Stimulated activated CD4-positive, alpha-beta T cell treated with anti-CD3 and anti-CD28 coated beads, Interleukin-4, amount 100 ng/mL, for 1 hour (primary cell): ENCODE data around the gene ENTR1.

Experiments used
- DNase-seq: peaks from one replicate; pipeline ENCODE4 v3.0.0-alpha.2; 2020

ENTR1 gene, protein sequence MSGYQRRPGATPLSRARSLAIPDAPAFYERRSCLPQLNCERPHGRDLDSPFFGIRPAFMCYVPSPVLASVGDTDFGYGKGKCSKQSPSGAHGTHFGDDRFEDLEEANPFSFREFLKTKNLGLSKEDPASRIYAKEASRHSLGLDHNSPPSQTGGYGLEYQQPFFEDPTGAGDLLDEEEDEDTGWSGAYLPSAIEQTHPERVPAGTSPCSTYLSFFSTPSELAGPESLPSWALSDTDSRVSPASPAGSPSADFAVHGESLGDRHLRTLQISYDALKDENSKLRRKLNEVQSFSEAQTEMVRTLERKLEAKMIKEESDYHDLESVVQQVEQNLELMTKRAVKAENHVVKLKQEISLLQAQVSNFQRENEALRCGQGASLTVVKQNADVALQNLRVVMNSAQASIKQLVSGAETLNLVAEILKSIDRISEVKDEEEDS

DNA sequence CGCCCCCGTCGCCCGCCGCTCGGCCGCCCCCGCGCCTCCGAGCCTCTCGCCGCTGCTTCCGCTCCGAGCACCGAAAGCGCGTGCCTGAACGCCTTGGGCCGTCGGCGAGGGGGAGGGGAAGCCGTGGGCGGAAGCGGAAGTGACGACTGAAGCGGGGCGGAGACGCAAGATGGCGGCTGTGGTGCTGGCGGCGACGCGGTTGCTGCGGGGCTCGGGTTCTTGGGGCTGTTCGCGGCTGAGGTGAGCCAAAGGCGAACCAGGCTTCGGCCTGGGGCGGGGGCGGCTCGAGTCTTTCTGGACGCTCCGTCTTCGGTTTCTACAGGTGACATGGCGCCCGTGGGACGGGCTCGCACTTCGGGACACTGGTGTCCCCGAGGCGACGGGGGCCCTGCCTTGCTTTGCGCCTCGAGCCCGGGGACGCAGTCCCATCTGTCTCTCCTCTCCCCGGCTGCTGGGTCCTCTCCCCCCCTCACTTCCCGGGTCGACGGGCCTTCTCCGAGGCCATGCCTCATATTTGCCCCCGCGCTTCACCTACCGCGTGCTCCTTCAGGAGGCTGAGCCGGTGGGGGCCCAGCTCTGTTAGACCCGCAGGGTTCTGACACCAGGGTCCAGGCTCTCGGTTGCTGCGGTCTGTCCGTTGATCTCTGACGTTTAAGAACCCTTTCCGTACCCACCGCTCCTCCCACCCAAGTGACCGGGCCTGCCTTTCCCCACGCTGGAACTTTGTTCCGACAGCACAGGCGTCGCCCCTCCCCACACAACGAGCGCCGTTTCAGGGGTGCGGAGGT lies at the start of gene ENTR1, which contains the start of gene PMPCA:
Gene ENTR1 (minus strand): TSS at position 115 of the 788 bp plus-strand sequence. CDS start 217 bp downstream, outside the sequence.
Gene PMPCA (plus strand): TSS at position 159 of the 788 bp plus-strand sequence. CDS start 11 bp downstream, at position 170.
- DNase-seq, result peak; percentile 99

DNA sequence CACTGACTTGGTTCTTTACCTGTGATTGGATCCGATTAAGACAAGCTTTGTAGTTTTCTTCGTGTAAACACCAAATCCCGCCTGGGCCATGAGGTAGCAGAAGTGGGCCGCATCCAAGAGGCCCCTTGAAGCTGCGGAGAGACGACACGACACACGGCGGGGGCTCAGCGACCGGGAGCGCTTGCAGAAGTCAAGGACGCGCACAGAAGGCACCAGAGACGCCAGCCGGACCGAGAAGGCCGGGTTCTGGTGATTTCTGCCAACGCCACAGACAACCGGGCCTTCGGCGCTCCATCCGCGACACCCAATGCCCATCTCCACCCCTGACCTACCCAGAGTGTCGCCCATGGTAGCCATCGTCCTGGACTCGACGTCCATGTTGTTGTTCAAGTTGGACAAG lies 49.0 kb upstream of the ENTR1 start:
- DNase-seq, result no peak

DNA sequence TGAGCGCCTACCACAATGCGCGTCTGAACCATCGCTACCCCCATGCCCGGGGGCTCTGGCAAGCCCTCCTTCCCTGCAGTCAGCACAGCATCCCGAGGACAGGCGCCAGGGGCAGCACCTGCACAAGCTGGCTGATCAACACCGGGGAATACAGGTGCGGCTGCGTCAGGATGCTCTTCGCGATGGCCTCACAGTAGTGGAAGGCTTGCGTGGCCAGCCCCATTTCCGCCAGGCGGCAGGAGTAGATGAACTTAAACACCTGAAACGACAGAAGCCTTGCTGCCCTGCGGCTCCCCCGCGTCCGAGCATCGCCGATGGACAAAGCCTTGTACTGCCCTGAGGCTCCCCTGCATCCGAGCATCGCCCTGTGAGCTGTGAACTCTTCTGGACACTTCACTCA lies 46.9 kb upstream of the ENTR1 start:
- DNase-seq, result no peak

DNA sequence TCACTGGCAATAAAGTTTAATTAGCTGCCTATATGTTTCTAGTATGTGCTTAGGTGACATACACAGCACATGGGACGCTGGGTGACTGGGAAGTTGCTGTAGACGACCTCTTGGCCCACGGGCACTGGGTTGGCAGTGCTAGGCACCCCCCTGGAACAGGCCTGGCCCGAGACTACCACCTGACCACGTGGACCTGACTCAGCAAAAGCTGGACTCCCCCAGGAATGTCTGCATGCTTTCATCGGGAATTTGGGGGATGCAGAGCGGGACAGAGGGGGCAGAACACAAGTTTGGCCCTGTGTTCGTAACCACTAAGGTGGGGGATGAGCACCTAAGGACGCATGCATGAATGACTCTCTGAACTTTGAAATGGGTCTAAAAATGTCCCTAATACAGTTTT lies 45.8 kb upstream of the ENTR1 start:
- DNase-seq, result no peak

DNA sequence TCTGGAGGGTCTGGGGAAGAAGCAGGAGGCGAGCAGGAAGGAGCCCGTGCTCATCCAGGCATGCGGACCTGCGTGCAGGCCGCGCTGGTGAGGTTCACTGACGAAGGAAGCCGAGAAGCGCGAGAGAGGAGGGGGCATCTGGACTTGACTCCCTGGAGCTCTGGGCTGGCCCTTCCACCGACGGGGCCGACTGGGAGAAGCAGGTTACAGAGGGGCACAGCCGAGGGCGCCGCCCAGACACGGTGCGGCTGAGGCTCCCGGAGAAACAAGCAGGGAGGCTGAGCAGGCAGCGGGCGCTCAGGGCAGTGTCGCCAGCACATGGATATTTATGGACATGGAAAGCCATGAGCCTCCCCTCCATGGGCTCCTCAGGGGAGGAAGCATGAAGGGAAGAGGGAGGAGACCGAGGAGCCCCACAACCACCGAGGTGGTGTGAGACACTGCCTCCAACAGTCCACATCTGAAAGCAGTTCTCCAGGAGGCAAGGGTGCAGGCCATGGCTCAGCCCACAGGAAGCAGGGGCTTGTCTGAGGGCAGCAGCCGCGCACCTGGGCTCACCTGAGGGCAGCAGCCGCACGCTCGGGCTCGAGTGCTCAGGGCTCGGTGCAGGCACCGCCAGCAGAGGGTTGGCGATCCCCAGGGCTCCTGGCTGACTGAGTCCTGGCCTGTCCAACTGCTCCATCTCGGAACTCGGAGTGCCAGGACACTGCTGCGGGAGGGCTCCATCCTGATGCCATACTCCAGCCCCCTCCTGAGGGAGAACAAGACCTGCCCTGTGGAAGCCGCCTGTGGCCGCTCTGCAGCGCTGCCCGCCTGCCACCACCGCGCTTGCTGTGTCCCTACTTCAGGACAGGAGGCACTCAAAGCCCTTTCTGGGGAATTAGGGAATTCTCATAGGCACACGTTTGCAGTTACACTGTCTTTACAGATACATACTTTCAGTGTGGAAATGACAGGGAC lies 44.9 kb upstream of the ENTR1 start:
- DNase-seq, result no peak

DNA sequence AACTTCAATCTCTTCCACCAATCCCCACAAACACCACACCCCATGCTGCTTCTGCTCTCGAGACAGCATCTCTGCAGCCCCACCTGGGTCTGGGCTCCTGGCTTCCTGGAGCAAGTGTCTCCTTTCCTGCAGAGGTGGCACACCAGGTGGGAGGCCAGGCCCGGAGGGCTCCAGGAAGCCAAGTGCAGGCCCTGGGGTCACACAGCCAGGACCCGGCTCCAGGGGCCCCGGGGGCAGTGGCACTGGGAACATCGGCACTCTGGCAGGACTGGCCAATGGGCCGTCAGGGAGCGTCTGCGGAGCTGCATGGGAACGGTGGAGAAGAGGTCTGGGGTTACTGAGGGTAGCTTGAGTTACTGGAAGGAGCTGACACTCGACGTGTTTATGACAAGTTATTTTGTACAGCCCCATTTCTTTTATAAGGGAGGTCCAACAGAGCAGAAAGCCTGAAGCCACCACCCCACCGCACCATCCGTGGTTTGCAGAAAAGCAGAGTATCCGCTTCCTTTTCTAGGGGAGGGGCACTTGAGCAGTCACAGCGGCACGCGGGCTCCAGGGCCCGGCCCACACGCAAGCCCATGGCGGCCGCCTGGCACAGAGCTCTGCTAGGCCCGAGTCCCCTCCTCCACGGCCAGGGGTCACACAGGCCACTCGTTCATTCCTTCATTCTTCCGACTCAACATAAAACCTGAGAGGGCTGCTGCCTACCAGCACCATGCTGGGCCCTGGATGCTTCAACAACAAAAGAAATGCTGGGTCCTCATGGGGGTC lies 43.8 kb upstream of the ENTR1 start:
- no peak for DNase-seq

DNA sequence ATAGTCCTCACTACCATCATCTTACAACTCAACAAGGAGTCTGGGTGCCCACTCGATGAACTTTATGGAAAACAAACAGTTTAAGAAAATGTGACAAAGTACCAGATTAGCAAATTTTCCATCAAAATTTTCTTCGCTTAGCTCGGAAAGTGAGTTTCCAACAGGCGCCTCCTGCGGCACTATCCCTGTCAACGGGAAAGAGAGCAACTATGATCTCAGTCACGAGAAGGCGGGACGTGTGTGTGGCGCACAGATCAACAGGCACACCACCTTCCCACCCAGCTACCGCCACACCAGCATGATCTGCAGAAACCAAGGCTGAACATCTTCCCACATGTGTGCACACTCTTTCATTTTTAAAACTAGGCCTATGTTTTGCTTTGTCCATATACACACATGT lies 42.9 kb upstream of the ENTR1 start:
- DNase-seq, result no peak

DNA sequence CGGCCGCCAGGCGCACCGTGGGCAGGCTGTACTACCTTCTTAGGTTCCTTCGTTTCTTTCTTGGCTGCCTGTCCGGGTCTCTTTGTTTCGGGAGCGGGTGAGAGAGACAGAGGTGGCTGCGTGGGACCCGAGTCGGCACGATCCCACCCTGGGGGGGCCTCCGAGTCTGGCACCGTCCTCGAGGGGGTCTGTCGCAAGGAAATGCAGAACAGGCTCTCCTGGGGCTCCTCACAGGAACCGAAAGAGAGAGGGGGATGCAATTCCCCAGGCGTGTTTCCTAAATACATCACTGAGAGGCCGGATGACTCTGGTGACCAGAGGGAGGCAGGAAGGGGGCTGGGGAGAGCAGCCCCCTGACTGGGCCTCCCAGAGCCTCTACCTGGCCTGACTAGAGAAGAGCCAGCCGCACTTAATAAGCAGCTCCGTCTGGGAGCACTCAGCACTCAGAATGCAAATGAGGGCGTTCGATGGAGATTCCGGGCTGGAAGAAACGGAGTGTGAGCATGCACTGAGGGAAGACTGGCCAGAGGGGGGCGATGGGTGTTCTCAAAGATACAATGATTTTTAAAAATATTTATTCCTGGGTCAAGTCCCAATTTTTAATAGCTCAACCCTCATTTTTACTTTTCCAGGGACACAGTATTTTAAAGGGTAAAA lies 40.9 kb upstream of the ENTR1 start:
- DNase-seq, result no peak

DNA sequence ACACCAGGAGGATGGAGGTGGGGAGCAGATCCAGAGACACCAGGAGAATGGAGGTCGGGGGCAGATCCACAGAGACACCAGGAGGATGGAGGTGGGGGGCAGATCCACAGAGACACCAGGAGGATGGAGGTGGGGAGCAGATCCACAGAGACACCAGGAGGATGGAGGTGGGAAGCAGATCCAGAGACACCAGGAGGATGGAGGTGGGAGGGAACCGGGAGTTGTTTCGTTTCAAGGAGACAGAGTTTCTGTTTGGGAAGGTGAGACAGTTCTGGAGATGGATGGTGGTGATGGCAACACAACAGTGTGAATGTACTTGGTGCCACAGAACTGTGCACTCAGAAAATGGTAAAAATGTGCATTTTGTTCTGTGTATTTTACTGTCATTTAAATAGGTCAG lies 38.2 kb upstream of the ENTR1 start:
- DNase-seq, result no peak

DNA sequence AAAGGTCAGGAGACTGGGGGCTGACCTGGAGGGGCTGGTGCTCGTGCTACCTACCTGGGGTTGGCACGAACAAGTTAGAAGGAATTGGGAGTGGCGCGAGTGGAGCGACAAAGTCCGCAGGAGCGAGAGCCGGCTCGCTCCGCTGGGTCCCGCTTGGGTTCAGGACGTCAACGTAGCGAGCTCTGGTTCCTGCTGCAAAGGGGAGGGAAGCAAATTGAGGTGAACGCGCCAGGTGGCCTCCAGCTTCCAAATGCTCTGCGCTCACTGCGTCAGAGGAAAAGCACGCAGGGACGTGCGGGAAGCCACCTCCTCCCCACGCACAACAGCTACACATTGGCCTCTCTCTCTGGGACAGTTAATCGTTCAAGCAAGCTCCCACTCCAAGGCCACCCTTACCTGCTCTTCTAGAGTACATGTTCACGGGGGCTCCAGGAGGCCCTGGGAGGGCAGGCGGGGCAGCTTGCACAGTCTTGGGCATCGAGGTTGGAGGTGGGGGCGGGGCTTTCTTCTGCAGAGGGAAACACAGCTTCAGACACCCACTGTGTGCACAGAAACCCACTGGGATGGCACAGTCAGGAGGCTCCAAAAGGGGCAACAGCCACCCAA lies 36.9 kb upstream of the ENTR1 start:
- no peak for DNase-seq

DNA sequence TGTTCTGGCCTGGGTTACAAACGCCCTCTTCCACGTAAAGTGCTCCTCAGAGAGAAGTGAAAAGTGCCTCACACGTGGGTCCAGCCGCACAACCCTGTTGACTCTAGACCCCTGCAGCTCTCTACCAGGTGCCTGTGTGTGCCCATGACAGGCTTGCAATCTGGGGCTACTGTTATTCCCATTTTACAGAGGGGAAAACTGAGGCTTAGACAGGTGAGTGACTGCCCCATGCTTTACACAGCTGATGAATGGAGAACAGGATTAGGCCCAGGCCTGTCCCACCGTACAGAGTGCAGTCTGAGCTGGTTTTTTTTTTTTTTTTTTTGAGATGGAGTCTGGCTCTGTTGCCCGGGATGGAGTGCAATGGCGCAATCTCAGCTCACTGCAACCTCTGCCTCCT lies 35.4 kb upstream of the ENTR1 start:
- no peak for DNase-seq

DNA sequence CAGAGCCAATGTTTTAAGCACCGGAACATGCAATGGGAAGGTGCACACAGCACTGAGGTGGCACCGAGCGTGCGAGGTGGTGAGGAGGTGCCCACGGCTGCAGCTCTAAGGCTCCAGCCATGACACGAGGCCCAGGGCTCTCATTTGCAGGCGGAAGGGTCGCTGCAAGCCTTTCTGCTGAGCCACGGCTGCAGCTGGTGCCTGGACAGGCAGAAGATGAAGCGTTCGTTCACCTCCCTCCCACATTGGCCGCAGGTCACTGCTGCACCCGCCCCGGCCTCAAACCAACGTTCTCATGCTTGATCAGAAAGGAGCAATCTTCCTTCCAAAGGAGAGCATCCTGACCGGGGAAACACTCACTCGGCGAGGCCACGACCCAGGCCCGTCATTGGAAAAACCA lies 33.7 kb upstream of the ENTR1 start:
- no peak for DNase-seq

DNA sequence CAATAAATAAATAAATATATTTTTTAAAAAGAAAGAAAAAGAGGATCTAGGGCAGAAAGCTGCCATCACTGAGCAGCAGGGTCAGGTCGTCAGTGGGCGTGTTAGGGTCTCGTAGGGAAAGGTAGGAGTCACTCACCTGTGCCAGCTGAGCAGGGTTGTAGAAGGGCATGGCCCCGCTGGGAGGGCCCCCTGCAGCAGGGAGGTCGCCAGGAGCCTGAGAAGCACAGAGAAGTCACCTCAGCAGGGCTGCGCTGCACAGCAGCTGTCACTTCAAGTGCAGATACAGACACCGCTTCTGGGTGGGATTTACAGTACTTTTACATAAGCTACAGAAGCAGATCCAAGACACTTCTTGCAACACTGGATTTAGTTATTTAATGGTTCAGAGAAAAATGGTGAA lies 33.3 kb upstream of the ENTR1 start:
- no peak for DNase-seq

DNA sequence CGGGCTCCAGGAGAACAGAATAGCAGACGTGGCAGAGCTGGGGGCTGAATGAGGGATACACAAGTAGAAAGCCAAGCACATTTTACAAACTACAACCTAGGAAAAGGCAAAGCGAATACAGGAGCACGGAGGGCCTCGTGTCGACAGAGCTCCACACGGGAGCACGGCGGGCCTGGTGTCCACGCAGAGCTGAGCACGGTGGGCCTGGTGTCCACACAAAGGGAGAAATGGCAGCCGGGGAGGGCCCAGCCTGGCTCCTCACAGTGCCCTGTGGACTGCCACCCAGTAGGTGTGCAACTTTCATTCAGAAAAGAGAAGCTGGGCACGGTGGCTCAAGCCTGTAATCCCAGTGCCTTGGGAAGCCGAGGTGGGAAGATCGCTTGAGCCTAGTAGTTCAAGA lies 32.7 kb upstream of the ENTR1 start:
- DNase-seq, result no peak

DNA sequence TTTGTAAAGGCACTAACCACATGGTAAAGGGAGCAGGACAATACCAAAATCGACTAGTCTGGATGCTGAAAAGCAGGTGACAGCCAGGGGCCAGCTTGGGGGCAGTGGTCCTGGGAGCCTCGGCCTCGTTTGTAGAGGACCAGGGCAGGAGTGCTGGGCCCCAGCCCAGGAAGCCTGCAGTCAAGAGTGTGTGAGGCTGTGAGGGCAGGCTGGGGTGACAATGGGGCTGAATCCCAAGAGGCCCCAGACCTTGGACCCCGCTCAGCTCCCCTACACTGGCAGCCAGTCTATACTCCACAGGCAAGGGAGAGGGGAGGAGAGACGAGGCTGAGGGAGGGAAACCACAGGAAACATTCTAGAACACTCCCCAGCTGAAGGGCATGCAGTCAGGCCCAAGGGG lies 31.9 kb upstream of the ENTR1 start:
- DNase-seq, result no peak

DNA sequence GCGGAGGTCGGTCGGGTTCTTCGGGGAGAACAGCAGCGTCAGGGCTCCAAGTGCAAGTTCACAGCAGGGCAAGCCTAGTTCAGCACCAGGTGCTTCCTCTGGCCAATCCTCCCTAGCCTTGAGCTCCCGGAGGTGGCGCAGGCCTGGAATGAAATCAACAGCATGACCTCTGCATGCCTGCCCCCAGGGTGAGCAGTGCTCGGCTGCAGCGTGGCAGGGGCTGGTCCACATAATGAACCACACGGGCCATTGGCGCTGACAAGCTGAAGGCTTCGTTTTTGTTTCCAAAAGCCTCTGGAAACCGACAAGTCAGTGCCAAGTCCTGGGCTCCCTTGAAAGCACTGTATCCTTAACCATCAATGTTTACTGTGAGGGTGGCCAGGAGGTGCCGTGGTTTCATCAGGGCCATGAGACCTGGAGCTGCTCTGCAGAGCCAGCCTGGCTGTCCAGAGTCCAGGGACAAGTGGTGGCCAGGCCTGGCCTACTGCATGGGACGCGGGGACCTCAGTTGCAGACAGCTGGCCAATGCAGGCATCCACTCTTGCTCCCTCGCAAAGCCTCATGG lies 31.3 kb upstream of the ENTR1 start:
- DNase-seq, result no peak

DNA sequence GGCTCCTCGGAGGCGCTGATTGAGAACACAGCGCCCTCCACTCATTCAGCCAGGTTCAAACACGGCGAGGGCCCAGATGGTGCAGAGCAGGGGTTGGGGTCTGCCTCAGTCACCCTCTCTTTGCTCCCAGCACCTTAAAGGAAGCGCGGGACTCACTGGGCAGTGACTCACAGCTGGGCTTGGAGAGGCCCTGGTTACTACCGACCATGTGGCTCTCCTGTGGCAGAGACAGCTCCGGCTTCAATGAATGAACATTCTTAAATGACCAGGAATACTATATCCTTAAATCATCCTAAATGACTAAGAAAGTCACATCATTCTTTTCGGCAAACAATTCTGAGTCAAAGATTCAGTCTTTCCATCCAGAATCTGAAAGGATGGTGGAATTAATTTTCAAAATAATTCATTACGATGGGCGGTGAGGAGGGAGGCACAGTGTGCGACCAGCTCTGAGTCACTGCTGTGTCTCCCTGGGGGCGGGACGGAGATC lies 30.8 kb upstream of the ENTR1 start:
- DNase-seq, result no peak

DNA sequence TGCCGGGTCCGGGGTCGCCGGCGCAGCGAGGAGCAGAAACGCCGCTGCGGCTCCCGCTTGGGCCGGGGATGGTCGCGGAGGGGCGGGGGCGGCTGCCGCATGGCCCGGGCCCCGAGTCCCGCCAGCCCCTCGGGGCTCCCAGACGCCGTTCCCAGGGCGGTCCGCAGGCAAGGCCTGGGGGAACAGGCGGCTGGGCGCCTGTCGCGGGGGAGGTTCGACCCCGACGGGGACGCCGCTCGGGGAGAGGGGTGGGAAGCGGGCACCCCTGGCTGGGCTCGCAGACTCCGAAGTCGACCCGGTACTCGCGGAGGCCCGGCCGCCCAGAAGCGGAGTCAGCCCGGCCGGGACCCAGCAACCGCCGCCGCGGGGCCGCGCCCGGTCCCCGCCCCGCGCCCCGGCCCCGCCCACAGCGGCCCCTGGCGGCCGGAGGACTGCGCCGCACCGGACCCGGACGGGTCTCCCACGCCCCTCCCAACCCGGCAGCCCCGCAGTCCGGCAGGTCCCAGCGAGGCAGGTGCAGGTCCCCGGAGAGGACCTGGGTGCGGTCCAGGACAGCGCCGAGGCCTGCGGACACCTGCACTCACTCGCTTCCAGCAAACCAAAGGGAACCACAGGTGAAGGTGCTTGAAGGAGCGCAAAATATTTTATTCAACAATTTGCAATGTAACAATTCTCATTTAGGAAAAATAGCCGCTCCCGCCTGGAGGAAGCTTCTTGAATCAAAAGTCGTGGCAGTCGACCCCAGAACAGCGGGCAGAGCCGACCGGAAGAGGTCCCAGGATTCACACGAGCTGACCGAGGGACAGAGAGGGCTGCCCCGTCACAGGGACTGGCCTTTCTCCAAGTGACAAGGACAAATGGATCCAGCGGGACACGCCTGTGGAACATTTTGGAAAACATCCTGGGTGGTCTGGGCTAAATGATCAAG lies 29.3 kb upstream of the ENTR1 start, which contains the start of gene INPP5E:
Gene INPP5E (minus strand): TSS at position 365 of the 928 bp plus-strand sequence. CDS start 426 bp downstream, outside the sequence.
- peak; percentile 88 for DNase-seq
